Mesothelial cell of epicardium (in vitro differentiated cells): ENCODE results near the gene SCG3. TPM values are rescaled to one million over a fixed set of nuclear protein-coding genes. Genes with fewer than 3 reads are reported as not detected.

Experiments used
- DNase-seq, 2 experiments: peaks; one replicate each; pipeline ENCODE4 v3.0.0; 2021; ENCODE audit warnings: low spot score in 2 of 2; ENCODE audit not compliant: unreplicated experiment in 2 of 2
- H3K27ac Mint-ChIP-seq: 2 replicates; pipeline ENCODE4 v1.8.0; 2021; ENCODE audit warnings: mixed read lengths
- H3K27me3 Mint-ChIP-seq: 2 replicates; pipeline ENCODE4 v1.8.0; 2021; ENCODE audit warnings: low read depth, mixed read lengths
- H3K36me3 Mint-ChIP-seq: 2 replicates; pipeline ENCODE4 v1.8.0; 2021; ENCODE audit warnings: mixed read lengths
- H3K4me1 Mint-ChIP-seq: 2 replicates; pipeline ENCODE4 v1.8.0; 2021; ENCODE audit warnings: mixed read lengths
- H3K4me3 Mint-ChIP-seq: 2 replicates; pipeline ENCODE4 v1.8.0; 2021; ENCODE audit warnings: mild to moderate bottlenecking, moderate library complexity, mixed read lengths
- H3K9me3 Mint-ChIP-seq: 2 replicates; pipeline ENCODE4 v1.8.0; 2021; ENCODE audit warnings: mixed read lengths
- CTCF ChIP-seq: fragments of 200-600 bp; sonication (generic); IDR thresholded peaks from one replicate; pipeline ENCODE4 v1.5.0; 2021; ENCODE audit warnings: antibody characterized with exemption; ENCODE audit not compliant: unreplicated experiment
- total RNA-seq: library from RNA; stranded (reverse); gene quantifications from 3 replicates; pipeline ENCODE4 v1.2.1, GENCODE V29; 2021

The SCG3 gene
- total RNA-seq, 1 donor from 2014 or later, result not detected

- Mint-ChIP-seq H3K27me3 (no peaks in the 10 kb centered on the region), H3K36me3 (peaks cover 2% of the 10 kb centered on the region), H3K9me3 (no peaks in the 10 kb centered on the region), H3K4me1 (peaks cover 27% of the 10 kb centered on the region), H3K4me3 (no peak overlapping the region), H3K27ac (peak overlapping the region; percentile 25)
- no peak for DNase-seq
- no peak for TF ChIP-seq CTCF
These were observed 43.4 kb downstream of the SCG3 start for GRCh38 chr15:51724673-51725072.

- Mint-ChIP-seq H3K9me3 (no peaks in the 10 kb centered on the region), H3K27ac (peak overlapping the region; percentile 33), H3K27me3 (no peaks in the 10 kb centered on the region)
These were observed 45.2 kb downstream of the SCG3 start for GRCh38 chr15:51726302-51727073.

GRCh38 chr15:51727141-51727897, 46.0 kb downstream of the SCG3 start:
- no peak overlapping the region for H3K4me3 Mint-ChIP-seq
- DNase-seq, result no peak
- H3K27me3 Mint-ChIP-seq, result no peaks in the 10 kb centered on the region
- no peaks in the 10 kb centered on the region for H3K36me3 Mint-ChIP-seq
- H3K9me3 Mint-ChIP-seq, result no peaks in the 10 kb centered on the region
- no peak overlapping the region for H3K27ac Mint-ChIP-seq
- peaks cover 28% of the 10 kb centered on the region for H3K4me1 Mint-ChIP-seq
- TF ChIP-seq CTCF, result no peak

More at GRCh38 chr15:51726302-51727073, 45.2 kb downstream of the SCG3 start:
- Mint-ChIP-seq H3K4me1 (peaks cover 27% of the 10 kb centered on the region), H3K36me3 (no peaks in the 10 kb centered on the region), H3K4me3 (no peak overlapping the region)
- DNase-seq, result no peak
- no peak for TF ChIP-seq CTCF

- Mint-ChIP-seq H3K36me3 (no peaks in the 10 kb centered on the region), H3K27ac (peak overlapping the region; percentile 65), H3K27me3 (peaks cover 11% of the 10 kb centered on the region), H3K4me1 (peaks cover 15% of the 10 kb centered on the region), H3K9me3 (no peaks in the 10 kb centered on the region), H3K4me3 (no peak overlapping the region)
- no peak for TF ChIP-seq CTCF
- no peak for DNase-seq
These were observed 50.4 kb downstream of the SCG3 start for GRCh38 chr15:51731549-51732267.

GRCh38 chr15:51732646-51733045, 51.3 kb downstream of the SCG3 start:
- no peak overlapping the region for H3K27ac Mint-ChIP-seq
- H3K4me1 Mint-ChIP-seq, result peaks cover 11% of the 10 kb centered on the region
- no peaks in the 10 kb centered on the region for H3K9me3 Mint-ChIP-seq
- DNase-seq, result no peak
- H3K4me3 Mint-ChIP-seq, result no peak overlapping the region
- peaks cover 13% of the 10 kb centered on the region for H3K27me3 Mint-ChIP-seq
- no peaks in the 10 kb centered on the region for H3K36me3 Mint-ChIP-seq
- TF ChIP-seq CTCF, result no peak
